MCF 10A (cell line): ENCODE measurements around the gene COMP. TPM values are rescaled to one million over a fixed set of nuclear protein-coding genes. Genes with fewer than 3 reads are reported as not detected.

Experiments used
- BruUV-seq: library from RNA; stranded (reverse); fragments of 400-500 nt; replicated peaks from 2 replicates; lab custom pipeline; 2021; lab: Mats Ljungman, UMichigan
- CTCF ChIA-PET: fragments of 300-600 bp; sonication (Branson Sonifier 250); formaldehyde crosslinking; extraction: SDS; loops from one replicate; lab custom pipeline; 2021; ENCODE audit warnings: antibody characterized with exemption, inconsistent platforms; lab: Yijun Ruan, JAX
- POLR2A ChIA-PET: fragments of 300-600, 350-650 bp; sonication (Branson Sonifier 250); formaldehyde crosslinking; extraction: SDS; loops from one replicate; lab custom pipeline; 2020; ENCODE audit warnings: antibody characterized with exemption, inconsistent platforms; lab: Yijun Ruan, JAX
- DNase-seq: peaks from one replicate; pipeline ENCODE4 v3.0.0-alpha.2; 2018; ENCODE audit not compliant: unreplicated experiment
- H3K27ac Mint-ChIP-seq: one replicate; pipeline ENCODE4 v1.8.0; 2022; ENCODE audit warnings: mild to moderate bottlenecking, low read depth, mixed read lengths; ENCODE audit not compliant: unreplicated experiment
- H3K27me3 Mint-ChIP-seq: one replicate; pipeline ENCODE4 v1.8.0; 2022; ENCODE audit warnings: mixed read lengths; ENCODE audit not compliant: insufficient read depth, unreplicated experiment
- H3K36me3 Mint-ChIP-seq: one replicate; pipeline ENCODE4 v1.8.0; 2022; ENCODE audit warnings: mild to moderate bottlenecking, moderate library complexity, mixed read lengths; ENCODE audit not compliant: insufficient read depth, unreplicated experiment
- H3K4me1 Mint-ChIP-seq: one replicate; pipeline ENCODE4 v1.8.0; 2022; ENCODE audit warnings: mixed read lengths; ENCODE audit not compliant: insufficient read depth, unreplicated experiment
- H3K4me3 Mint-ChIP-seq: one replicate; pipeline ENCODE4 v1.8.0; 2022; ENCODE audit warnings: mild to moderate bottlenecking, moderate library complexity, mixed read lengths; ENCODE audit not compliant: unreplicated experiment
- H3K9me3 Mint-ChIP-seq: one replicate; pipeline ENCODE4 v1.8.0; 2022; ENCODE audit warnings: mixed read lengths; ENCODE audit not compliant: unreplicated experiment
- CTCF ChIP-seq: fragments of 200-600 bp; IDR thresholded peaks from one replicate; pipeline ENCODE4 v1.8.0; 2022; ENCODE audit warnings: antibody characterized with exemption, mild to moderate bottlenecking; ENCODE audit not compliant: unreplicated experiment
- intact Hi-C: fragments of 100-400 bp; cut with micrococcal nuclease; formaldehyde crosslinking; loops from 2 replicates; pipeline ENCODE4 v1.14.1; 2022
- total RNA-seq: library from RNA; stranded (reverse); gene quantifications from 2 replicates; pipeline ENCODE4 v1.2.3, GENCODE V29; 2022

Gene COMP
- total RNA-seq, 1 experiment from 2014 or later, result not detected

- BruUV-seq, result no TSS peak
- DNase-seq, result peak; percentile 56
- Mint-ChIP-seq H3K4me3 (no peak overlapping the region), H3K36me3 (peaks cover 4% of the 10 kb centered on the region), H3K4me1 (peaks cover 50% of the 10 kb centered on the region), H3K9me3 (no peaks in the 10 kb centered on the region), H3K27ac (peak overlapping the region; percentile 74), H3K27me3 (no peaks in the 10 kb centered on the region)
- no peak for TF ChIP-seq CTCF
- POLR2A ChIA-PET, result interaction anchor here (0.9 to 2.7 kb wide), 4 partner anchors 9 to 207 kb away, joined by 3 to 18 read pairs (median 4); partner anchors contain the start of gene UPF1
- intact Hi-C loops, result no loop called here
- CTCF ChIA-PET, result interaction anchor here (0.7 to 1.6 kb wide), 3 partner anchors 11 to 177 kb away, joined by 3 to 4 read pairs (median 3); partner anchors contain the start of genes COPE, DDX49 and REX1BD
Measured at GRCh38 chr19:18765224-18765623, 25.9 kb downstream of the COMP start.

GRCh38 chr19:18764591-18765051 is 26.5 kb downstream of the COMP start:
- CTCF ChIA-PET, result interaction anchor here (1.6 kb wide), 1 partner anchor 176 kb away, joined by 4 read pairs; the partner anchor contains the start of gene REX1BD
- no peak for DNase-seq
- Mint-ChIP-seq H3K4me1 (peaks cover 45% of the 10 kb centered on the region), H3K9me3 (no peaks in the 10 kb centered on the region), H3K36me3 (peaks cover 4% of the 10 kb centered on the region), H3K27ac (peak overlapping the region; percentile 63), H3K4me3 (peak overlapping the region; percentile 66), H3K27me3 (no peaks in the 10 kb centered on the region)
- POLR2A ChIA-PET, result interaction anchor here (0.6 to 2.7 kb wide), 7 partner anchors 8 to 399 kb away, joined by 3 to 18 read pairs (median 4); partner anchors contain the start of gene UPF1
- no TSS peak for BruUV-seq
- TF ChIP-seq CTCF, result no peak
- intact Hi-C loops, result loop anchor here (5.0 kb wide), 2 partner anchors 77 to 172 kb away; no protein-coding TSS in a partner anchor

DNA sequence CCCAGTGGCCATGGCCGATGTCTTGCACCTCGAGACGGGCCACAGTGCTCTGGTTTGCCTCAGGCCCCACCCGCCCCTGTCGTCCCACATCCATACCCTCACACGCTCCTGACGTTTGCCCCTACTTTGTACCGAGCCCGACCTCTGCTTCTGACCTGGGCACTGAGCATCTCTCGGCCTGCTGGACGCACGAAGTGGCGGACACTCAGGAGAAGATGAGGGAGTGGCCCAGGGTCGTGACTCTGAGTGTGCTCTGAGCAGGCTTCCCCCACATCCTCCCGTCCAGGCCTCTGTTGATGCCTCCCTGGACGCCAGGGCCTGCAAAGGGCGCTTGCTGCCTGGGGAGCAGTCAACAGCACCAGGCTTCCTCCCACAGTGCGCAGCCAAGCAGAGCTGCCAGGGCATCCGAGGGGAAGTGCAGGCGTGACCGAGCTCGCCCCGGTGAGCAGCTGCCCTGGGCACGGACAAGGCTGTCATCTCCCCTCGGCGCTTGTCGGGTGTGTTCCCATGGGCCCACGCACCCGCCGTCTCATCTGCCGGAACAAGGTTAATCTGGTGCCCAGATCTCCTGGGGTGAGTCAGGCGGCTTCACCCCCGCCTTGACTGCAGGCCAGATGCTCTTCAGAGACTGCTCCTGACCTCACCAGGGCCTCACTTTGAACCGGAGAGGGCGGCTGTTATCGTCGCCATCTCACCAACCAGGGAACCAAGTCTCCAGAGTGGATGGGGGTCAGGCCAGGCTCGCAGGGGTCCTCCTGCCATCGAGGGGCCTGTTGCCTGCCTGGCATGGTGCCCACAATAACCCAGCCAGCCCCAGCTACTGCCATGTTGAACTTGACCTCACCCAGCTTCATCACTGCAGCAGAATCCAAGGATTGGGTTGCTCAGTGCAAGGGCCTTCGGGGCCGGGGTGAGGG is 27.2 kb downstream of the COMP start:
- intact Hi-C loops, result loop anchor here (5.0 kb wide), 2 partner anchors 77 to 172 kb away; no protein-coding TSS in a partner anchor
- Mint-ChIP-seq H3K4me3 (peak overlapping the region; percentile 66), H3K27me3 (no peaks in the 10 kb centered on the region), H3K4me1 (peaks cover 38% of the 10 kb centered on the region), H3K9me3 (no peaks in the 10 kb centered on the region), H3K27ac (peak overlapping the region; percentile 63), H3K36me3 (peaks cover 4% of the 10 kb centered on the region)
- no TSS peak for BruUV-seq
- peak; percentile 99 for DNase-seq
- CTCF ChIA-PET, result interaction anchor here (0.7 to 0.9 kb wide), 2 partner anchors 83 to 86 kb away, joined by 3 read pairs; no protein-coding TSS in a partner anchor
- TF ChIP-seq CTCF, result no peak
- POLR2A ChIA-PET, result interaction anchor here (0.6 to 2.7 kb wide), 8 partner anchors 68 to 398 kb away, joined by 3 to 18 read pairs (median 3); partner anchors contain the start of genes CRTC1, UBA52 and UPF1
